ENCODE results near the gene CD47.

Gene CD47

DNA sequence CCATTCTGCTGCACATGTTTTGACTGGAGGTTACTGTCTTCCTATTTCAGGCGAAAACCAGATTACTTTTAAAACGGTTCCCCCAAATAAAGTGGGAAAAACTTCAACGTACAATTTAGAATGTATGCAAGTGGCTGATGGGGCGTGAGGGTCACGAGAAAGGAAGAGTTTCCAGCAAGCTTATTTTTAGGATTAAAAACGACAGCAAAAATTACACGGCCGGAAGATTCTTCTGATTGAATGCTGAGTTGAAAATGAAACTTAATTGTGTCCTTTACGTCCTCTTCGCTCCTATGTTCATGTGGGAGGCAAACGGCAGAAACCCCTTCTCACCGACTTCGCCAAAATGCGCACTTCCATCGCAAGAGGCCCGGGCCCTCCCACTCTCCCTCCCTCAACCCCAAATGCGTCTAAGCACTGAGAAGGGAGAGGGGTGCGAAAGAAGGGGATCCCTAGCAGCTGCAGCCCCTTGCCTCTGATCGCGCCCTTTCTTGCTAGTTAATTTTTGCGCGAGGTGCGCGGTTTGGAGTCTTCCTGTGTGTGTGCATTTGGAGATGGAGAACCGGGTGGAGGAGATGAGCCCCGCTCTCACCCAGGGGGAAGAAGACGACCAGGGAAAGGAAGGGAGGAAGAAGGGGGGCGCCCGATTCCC is 656 bp downstream of the CD47 start:
- DNase-seq = no peak

DNA sequence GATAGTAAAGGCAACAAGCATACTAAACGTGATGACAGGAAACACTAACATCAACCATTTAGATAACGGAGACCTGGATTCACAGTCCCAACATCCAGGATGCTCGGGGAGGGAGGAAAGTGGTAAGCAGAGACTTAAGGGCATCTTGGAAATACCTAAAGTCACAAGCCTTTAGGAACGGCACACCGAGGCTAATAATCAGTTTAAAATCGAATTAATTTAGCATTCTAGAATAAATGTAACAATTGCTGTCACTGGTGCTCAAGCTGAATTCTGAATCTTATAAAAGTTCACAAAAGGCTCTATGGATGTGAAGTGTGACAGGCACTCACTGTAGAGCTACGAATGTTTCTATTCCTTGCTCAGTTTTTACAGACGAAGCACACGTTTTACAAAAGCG is 1.3 kb downstream of the CD47 start:
- no peak for DNase-seq

DNA sequence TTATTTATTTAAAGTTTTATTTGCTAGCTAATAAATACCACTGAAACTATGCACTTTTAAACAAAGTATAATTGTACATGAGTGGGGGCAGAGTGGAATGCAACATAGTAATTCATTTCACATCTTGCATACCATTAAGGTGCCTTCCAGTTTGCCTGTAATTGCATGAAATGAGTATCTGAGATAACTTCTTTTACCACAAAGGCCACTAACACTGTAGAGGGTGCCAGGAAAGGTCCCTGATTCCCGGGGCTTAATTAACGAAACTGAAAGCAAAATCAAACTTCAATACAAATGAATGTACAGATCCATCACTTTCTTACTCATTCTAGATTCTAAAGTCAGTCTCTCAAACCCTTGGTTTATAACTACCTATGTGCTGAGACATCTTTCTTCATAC is 2.1 kb downstream of the CD47 start:
- no peak for DNase-seq

DNA sequence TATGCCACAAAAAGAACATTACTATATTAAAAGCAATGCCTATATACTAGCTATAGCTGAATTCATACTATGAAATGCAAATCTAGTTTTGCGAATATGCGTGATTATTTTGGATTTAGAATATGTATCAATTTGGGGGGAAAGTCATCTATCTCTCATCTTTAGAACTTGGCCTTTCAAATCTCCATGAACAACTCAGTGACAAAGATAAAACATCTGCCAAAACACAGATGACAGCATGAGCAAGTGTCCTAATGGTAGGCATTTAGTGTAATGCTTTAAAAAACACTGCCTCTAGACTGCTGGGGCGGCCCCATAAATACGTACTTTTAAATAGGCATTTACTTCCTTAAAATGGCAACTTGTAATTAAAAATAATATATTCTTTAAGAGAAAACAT is 2.7 kb downstream of the CD47 start:
- DNase-seq = no peak

DNA sequence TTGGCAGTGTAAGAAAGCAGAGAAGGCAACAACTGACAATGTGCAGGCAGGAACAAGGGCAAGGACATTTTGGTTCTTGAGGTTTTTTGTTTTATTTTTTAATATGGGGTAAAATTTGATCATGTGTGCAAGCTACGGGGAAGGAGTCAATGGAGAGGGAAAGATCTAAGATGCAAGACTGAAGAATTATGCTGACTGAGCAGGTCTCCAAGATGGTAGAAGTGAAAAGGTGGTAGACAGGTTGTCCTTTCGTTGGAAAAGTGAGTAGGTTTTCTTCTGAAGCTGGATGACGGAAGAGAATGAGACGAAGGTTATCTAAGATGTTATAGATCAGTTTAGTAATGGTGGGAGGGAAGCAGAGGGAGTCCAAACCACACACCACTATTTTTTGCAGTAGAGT is 4.2 kb downstream of the CD47 start:
- DNase-seq = no peak

DNA sequence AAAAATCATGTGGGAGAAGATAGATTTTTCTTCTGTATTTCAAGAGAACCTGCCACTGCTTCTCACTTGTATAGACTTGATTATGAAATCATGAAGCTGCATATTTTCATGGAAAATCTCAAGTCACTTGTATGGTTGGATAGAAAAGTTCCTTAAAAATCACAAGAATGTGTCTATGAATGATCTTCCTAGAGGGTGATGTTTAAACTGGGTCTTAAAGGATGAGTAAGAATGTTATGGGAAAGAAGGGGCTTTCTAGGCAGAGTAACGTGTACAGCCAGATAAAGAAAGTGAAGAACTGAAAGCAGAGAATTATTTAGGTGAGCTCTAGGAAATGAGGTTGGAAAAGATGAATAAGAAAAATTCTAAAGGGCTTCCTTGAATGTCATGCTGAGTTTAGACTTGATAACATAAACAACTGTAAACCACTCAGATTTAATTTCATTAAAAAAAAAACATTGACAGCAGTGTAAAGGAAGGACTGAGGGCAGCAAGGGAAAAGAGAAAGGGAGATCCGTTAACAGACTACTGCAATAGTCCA is 5.0 kb downstream of the CD47 start:
- DNase-seq = no peak

DNA sequence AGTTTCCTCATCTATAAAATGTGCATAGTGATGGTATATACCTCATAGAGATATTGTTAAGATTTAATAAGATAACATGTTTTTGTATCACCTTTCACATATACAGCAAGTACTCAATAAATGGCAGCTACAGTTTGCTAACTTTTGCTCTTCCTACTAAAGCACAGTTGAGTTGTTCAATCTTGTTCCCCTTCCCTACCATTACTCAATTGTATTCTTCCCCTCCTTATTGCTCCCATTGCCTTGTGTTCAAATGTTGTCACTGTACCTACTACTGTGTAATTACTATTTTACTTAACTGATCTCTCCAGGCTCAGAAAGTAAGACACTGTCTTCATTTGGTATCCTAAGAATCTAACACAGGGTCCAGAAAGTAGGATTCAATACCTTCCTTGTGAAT is 5.5 kb downstream of the CD47 start:
- DNase-seq = no peak

DNA sequence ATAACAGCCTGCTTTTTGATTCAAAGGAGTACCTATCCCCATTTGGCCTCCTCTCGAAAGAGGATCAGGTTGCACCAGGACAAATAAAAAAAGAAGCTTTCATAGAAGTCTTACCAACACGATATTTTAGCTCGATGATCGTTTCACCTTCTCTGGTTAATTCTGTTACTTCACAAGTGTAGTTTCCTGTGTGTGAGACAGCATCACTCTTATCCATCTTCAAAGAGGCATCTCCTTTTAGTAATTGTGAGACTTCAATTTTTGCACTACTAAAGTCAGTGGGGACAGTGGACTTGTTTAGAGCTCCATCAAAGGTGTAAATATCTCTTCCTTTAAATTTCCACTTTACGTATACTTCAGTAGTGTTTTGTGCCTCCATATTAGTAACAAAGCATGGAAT is 11.0 kb downstream of the CD47 start:
- DNase-seq = no peak

DNA sequence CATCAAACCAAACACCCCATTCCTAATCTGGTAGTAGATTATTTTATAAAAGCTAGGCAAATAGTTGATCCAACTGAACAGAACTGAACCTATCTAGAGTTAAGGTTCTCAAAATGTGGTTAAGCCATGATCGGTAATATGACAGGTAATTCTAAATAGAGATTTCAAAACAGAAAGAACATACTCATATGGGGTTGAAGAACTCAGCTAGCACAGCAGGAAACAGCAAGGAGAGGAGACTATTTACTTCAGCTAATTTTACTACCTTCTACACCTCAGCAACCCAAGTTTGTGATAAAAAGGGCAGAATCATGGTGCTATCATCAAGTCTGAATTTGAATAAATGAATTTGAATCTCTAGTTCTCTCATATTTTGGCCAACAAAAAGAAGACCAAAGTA is 11.8 kb downstream of the CD47 start:
- DNase-seq = no peak

DNA sequence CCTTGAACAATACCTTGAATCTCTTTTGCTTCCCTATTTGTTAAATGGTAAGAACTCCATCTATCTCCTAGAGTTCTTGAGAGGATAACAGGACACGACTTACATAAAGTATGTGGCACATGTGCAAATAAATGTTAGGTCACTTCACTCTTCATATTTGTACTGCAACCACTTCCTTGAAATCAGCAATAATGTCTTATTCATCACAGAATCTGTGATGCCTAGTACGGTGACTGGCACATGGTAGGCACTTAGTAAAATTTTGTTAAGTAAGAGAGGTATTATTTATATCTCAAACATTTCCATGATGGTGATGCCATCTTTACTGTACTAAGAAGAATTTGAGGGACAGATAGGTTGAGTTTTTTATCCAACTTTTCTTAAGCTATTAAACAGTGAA is 14.3 kb downstream of the CD47 start:
- DNase-seq = no peak

DNA sequence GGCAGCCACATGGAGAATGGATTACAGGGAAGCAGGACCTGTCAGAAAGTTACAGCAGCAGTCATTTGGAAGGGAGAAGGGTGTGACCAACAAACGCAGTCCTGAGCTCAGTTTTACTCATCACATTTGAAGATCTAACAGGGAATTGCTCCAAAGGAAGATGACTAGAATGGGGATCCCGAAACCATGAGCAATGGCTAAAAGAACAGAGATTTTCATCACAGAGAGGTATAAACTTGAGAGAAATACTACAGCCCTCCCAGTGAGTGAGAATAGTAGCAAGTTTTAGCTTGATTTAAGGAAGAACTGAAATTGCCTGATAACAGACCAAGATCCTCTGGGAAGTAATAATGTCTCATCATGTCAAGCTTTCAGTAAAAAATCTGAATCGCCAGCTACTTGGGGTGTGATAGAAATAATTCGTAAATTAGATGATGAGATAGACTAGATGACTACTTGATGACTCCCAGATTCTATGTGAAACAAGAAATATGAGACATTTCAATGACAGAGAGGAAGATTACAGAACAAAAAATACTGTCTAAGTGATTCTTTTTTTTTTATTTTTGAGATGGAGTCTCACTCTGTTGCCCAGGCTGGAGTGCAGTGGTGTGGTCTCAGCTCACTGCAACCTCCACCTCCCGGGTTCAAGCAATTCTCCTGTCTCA is 16.9 kb downstream of the CD47 start:
- DNase-seq = no peak

DNA sequence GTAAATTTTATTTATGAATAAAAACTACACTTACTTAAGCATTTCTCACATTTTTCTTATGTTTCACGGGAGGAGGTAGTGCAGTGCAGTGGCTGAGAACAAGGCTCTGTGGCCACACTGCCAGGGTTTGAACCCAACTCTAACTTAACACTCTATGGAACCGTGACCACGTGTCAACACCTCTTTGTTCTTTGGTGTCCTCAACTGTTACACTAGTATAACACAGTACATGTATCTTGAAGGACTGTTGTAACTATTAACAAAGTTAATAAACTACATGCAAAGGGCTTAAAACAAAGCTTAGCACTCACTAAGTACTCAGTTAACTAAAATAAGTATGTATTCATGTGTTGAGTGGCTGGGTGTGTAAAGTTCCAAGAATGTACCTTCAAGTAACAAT is 19.5 kb downstream of the CD47 start:
- DNase-seq = no peak

DNA sequence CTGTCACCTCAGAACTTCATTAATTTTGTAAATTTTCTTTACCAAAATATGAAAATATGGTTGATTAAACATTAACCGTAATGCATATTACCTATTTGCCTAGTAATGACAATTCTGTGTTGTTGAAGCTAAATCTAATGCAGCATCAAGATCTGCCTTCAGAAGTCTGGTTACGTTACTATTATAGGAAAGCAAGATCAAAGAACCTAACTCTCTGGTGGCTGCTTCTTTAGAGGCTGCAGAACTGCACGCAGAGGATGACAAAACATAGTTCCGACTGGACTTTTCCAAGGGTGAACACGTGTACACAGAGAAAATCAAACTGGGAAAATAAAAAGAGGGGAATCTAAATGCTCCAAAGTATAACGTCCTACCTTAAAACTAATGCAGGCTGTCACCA is 20.5 kb downstream of the CD47 start:
- no peak for DNase-seq

DNA sequence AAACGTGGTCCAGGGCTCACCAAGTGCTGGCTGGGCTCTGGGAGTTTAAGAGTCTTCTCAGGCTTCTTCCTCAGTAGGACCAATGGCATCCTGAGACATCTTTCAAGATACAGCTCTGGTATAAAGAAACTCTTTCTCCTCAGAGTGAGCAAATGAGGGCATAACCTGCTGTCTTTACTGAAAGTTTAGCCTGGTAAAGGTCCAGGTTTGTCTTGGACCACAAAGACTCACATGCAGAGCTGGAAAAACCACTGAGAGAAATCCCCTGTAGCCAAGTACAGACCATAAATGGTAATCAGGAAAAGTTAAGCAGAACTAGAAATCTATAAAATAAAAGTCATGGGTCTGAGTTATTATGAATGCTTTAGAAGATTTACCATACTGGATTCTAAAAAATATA is 23.1 kb downstream of the CD47 start:
- DNase-seq = no peak

DNA sequence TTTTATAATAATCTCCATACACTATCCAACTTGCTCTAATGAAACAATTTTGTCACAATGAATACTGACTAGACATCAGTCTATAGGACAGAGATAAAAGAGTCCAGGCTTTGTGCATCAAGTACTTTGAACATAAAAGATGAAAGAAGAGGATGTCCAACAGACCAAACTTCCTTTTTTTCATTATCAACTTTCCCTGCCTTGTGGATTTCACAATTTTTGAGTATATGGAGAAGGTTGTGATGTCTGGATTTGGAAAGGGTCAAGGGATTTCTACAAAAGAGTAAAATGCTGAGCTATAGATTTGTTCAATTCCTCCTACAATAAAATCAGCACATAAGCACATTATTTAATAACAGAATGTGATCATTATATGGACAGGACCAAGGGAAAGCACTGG is 25.7 kb downstream of the CD47 start:
- no peak for DNase-seq

DNA sequence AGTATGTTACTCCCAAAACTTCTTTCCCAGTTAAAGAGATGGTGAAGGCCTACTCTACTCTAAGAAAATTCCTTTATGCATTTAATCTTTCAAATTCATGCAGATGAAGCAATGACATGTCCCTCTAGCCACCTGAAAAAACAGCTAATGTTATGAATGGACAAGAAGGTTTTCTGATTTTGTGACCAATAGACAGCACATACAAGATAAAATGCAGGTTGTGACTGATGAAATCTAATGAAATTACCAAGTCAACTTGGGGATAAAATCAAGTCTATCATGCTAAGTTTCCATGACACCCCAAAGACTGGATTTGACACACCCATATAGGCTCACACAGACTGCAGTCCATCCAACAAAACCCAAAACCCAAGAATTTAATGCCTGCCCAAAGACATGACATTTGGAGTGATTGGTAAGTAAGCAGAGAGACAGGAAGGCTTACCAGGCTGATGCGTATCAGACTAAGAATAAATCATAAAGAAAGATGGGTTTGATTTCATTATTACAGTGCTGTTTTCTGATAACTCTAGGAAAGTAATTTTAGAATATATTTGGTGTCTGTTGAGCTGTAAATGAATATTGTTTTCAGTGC is 26.4 kb downstream of the CD47 start:
- DNase-seq = no peak

DNA sequence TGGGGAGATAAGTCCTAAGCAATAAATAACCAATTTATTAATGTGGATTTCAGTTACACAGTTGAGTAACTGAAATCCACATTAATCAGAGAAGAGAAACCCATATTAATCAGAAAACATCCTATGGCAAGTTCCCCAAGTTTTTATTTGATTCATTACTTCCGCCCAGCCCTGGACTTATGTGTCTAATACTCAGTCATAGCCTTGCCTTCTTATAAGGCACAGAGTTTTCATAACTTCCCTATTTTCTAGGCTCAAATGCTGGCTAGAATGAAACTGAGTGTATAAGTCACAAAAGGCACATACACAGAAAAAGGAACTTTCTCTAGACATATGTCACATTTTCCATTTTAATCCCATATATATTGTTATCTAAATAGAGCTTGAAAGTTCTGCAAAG is 28.8 kb downstream of the CD47 start:
- DNase-seq = no peak

DNA sequence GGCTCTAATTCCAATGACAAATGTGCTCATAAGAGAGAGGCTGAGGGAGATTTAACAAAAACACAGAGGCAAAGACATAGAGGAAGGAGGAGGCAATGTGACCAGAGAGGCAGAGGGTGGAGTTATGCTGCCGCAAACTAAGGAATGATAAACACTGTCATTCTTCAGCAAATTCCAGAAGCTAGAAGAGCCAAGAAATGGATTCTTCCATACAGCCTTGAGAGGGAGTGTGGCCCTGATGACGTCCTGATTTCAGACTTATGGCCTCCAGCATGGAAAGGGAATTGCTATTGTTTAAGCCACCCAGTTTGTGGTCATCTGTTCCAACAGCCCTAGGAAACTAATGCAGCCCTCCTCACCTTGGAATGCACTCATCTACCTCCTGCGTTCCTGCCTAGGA is 30.5 kb downstream of the CD47 start:
- no peak for DNase-seq

DNA sequence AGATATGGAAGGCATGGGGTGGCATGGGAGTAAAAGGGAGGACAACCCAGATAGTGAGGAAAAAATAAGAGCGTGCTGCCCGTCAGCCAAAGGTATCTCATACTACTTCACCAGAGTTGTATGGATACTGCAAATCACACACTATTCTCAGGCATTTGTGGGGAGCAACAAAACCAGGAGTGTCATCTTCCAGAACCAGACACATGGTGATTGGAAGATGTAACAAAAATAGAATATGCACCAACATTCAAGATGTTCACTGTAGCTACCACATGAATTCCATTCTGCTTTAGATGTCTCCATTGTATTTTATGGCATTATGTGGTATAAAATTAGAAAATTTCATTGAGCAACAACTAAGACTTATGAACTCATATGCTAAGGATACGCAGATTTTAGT is 34.9 kb downstream of the CD47 start:
- DNase-seq = no peak

DNA sequence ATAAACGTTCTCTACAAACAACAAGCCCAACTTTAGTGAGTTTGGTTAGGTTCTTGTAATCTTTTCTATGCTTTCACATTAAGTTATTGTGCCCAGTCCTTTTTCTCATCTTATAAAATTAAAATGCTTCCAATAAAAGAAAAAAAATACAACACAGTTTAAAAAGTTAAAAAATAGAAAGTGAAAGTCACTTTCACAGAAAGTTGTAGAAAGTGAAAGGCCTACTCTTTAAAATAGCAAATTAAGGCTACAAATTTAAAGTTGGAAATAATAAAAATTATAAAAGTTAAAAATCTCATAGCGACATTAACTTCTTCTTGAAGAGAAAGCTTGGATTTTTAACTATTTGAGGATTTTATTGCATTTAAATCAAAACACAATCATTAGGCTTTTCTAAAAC is 35.9 kb downstream of the CD47 start:
- no peak for DNase-seq

DNA sequence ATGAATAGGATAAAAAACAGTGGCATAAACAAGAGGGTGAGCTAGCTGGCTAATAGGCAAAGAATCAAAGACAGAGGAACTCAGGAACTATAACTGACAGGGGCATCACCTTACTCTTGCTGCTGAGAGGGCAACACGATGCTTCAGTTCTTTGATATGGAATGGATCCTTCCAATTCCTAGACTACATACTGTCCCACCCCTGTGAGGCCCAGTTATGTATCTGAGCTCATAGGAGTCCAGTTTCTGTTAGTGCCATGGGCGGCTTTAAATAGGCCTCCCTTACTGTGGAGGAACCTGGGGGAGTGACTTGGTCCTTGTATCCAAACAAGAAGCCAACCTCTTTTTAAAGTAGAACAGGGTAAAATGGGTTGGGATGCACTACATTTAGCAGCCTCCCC is 37.3 kb downstream of the CD47 start:
- DNase-seq = no peak

DNA sequence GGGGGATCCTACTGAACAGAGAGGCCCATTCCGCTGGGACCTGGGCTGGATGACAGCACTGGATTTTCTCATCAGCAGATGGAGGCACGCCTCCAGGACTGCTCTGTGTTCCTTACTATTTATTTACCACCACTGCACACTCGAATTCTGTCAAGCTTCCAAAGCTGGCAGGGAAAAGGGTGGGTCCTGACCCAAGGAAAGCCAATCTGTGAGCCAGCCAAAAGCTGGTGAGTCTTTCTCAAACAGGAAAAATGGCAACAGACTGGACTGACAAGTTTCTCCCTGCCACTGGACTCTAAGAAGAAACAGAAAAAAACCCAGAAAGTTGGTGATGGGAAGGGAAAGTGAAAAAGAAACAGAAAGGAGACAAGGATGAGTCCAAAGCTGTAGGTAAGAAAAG is 37.8 kb downstream of the CD47 start:
- DNase-seq = no peak

DNA sequence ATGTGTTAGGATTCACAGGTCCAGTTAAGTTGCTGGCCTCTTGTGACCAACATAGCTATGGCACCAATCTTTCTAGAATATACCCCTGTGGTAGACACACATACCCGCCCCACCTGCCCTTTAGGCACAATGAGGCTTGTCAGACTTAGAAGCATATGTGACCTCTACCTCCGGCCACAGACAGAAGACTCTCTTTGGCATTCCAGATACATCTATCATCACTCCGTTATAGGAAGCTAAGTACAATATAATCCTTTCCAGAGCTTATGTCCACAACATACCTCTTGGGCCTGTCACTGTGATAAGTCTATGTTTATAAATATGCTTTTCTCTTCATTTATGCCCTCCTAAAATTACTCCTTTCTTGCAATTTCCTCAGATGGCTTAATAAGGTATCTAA is 39.8 kb downstream of the CD47 start:
- DNase-seq = no peak

DNA sequence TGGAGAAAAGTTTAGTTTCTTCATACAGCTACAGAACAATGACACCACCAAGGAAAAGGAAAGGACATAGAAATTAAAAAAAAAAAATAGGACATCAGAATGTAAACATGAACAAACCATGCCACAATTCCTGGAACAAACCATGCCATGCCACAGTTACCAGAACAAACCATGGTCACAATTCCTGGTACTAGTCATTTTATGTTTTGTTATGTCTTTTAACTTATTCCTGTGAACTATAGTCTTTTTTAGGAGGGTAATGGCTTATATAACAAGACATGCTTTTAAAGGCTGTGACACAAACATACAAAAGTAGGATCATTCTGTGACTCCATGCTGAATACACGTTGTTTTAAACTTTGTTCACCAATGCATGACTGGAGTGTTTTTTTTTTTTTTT is 42.8 kb downstream of the CD47 start:
- no peak for DNase-seq

DNA sequence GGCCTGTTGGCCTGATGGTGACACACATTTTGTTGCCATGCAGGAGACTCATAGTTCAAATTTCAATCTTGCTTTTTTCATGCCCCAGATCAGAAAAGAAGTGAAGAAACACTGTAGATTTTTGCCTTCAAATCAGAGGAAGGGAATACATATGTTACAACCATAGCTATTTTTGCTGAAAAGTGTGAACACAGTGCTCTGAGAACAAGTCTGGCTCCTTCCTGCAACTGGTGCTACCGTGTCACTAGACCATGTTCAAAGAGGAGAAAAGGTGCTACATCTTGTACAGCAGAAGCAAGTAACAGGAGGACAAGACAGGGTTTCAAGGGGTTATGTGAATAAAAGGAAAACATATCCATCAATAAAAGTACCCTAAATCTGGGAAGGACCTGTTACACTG is 44.6 kb downstream of the CD47 start:
- no peak for DNase-seq
